PC-3 (cell line): ENCODE measurements around the gene FGFR2. TPM values are rescaled to one million over a fixed set of nuclear protein-coding genes. Genes with fewer than 3 reads are reported as not detected.

ENCODE experiments used
- ATAC-seq: fragments of 200-7000 bp; cut with Tn5 transposase; 2 replicates; pipeline ENCODE4 v1.9.1; 2020; ENCODE audit warnings: mild to moderate bottlenecking, moderate library complexity
- BruUV-seq: library from RNA; stranded (reverse); fragments of 400-500 nt; replicated peaks from 2 replicates; lab custom pipeline; 2021; lab: Mats Ljungman, UMichigan
- CTCF ChIA-PET: fragments of 300-600 bp; sonication (Branson Sonifier 250); formaldehyde crosslinking; loops from one replicate; lab custom pipeline; 2022; ENCODE audit warnings: antibody characterized with exemption; lab: Charles Lee
- POLR2A ChIA-PET: fragments of 300-600 bp; sonication (Branson Sonifier 250); formaldehyde crosslinking; loops from one replicate; lab custom pipeline; 2022; ENCODE audit warnings: antibody characterized with exemption; ENCODE audit not compliant: unreplicated experiment; lab: Charles Lee
- DNase-seq: peaks from one replicate; pipeline ENCODE4 v3.0.0-alpha.2; 2015
- H2AFZ ChIP-seq: fragments of 300-600 bp; sonication (generic); 2 replicates; pipeline ENCODE4 v1.6.0; 2016; ENCODE audit warnings: antibody characterized with exemption, low read length
- H3F3A ChIP-seq: fragments of 300-600 bp; sonication (generic); one replicate; pipeline ENCODE4 v1.6.0; 2017; ENCODE audit warnings: antibody characterized with exemption, low read length, control low read depth, mild to moderate bottlenecking; ENCODE audit not compliant: unreplicated experiment
- H3K27ac ChIP-seq: fragments of 300-600 bp; sonication (generic); 2 replicates; pipeline ENCODE4 v1.5.1; 2016; ENCODE audit warnings: mild to moderate bottlenecking, low read length
- H3K27me3 ChIP-seq: fragments of 300-600 bp; sonication (generic); 2 replicates; pipeline ENCODE4 v1.6.1; 2016; ENCODE audit warnings: low read length, mixed read lengths
- H3K36me3 ChIP-seq: fragments of 300-600 bp; sonication (generic); 2 replicates; pipeline ENCODE4 v1.6.1; 2016; ENCODE audit warnings: low read depth, mixed run types, low read length, mixed read lengths
- H3K4me1 ChIP-seq: fragments of 300-600 bp; sonication (generic); 2 replicates; pipeline ENCODE4 v1.5.1; 2016; ENCODE audit warnings: low read length; ENCODE audit not compliant: insufficient read depth
- H3K4me2 ChIP-seq: fragments of 300-600 bp; sonication (generic); 2 replicates; pipeline ENCODE4 v1.6.0; 2016; ENCODE audit warnings: low read length
- H3K4me3 ChIP-seq: fragments of 300-600 bp; sonication (generic); 2 replicates; pipeline ENCODE4 v1.5.1; 2016; ENCODE audit warnings: mild to moderate bottlenecking, low read length, mixed read lengths
- H3K79me2 ChIP-seq: fragments of 300-600 bp; sonication (generic); 2 replicates; pipeline ENCODE4 v1.6.1; 2017; ENCODE audit warnings: low read length, mixed read lengths
- H3K9ac ChIP-seq: fragments of 300-600 bp; sonication (generic); 2 replicates; pipeline ENCODE4 v1.6.0; 2016; ENCODE audit warnings: mild to moderate bottlenecking, low read length
- H3K9me2 ChIP-seq: fragments of 300-600 bp; sonication (generic); replicated peaks from 2 replicates; pipeline ENCODE4 v1.6.1; 2016; ENCODE audit warnings: mixed run types, low read length, mixed read lengths
- H3K9me3 ChIP-seq: fragments of 300-600 bp; sonication (generic); 2 replicates; pipeline ENCODE4 v1.6.1; 2016; ENCODE audit warnings: low read length, mixed read lengths
- H4K20me1 ChIP-seq: fragments of 300-600 bp; sonication (generic); 2 replicates; pipeline ENCODE4 v1.6.1; 2016; ENCODE audit warnings: low read length, mixed read lengths
- CTCF ChIP-seq: fragments of 300-600 bp; sonication (generic); conservative IDR thresholded peaks from 2 replicates; pipeline ENCODE4 v1.5.1; 2017; ENCODE audit warnings: antibody characterized with exemption, low read depth, mild to moderate bottlenecking, low read length
- EZH2 ChIP-seq: fragments of 300-600 bp; sonication (generic); IDR thresholded peaks from one replicate; pipeline ENCODE4 v1.6.1; 2017; ENCODE audit warnings: antibody characterized with exemption, mild to moderate bottlenecking, low read length; ENCODE audit not compliant: unreplicated experiment
- EZH2phosphoT487 ChIP-seq: fragments of 300-600 bp; sonication (generic); IDR thresholded peaks from 2 replicates; pipeline ENCODE4 v1.6.1; 2018; ENCODE audit warnings: mild to moderate bottlenecking, antibody characterized with exemption, low read length, borderline replicate concordance
- intact Hi-C: fragments of 100-400 bp; cut with micrococcal nuclease; formaldehyde crosslinking; loops from 2 replicates; pipeline ENCODE4 v1.9.0; 2023
- total RNA-seq: library from RNA; depleted of rRNA; stranded (reverse); fragments of >200 nt; gene quantifications from 2 replicates; pipeline ENCODE4 v1.2.3, GENCODE V29; 2014

FGFR2 gene
- total RNA-seq, 1 experiment from 2014 or later, result 0.36 TPM

- POLR2A ChIA-PET, result no interaction called here
- Histone ChIP-seq H3K79me2 (no peaks in the 10 kb centered on the region), H3K4me1 (no peaks in the 10 kb centered on the region), H3K36me3 (no peaks in the 10 kb centered on the region), H3K4me3 (no peak overlapping the region), H3K9ac (no peak overlapping the region), H3K27ac (no peak overlapping the region), H3K27me3 (peaks cover 71% of the 10 kb centered on the region), H3K9me3 (no peaks in the 10 kb centered on the region), H3F3A (no peaks in the 10 kb centered on the region), H3K9me2 (no peaks in the 10 kb centered on the region), H4K20me1 (no peaks in the 10 kb centered on the region), H3K4me2 (no peak overlapping the region), H2AFZ (no peak overlapping the region)
- intact Hi-C loops, result no loop called here
- no peak for DNase-seq
- no peak for TF ChIP-seq CTCF
- no peak for TF ChIP-seq EZH2
- TF ChIP-seq EZH2phosphoT487, result no peak
- CTCF ChIA-PET, result interaction anchor here (0.5 kb wide), 1 partner anchor 64 kb away, joined by 3 read pairs; no protein-coding TSS in a partner anchor
- no peak for ATAC-seq
- BruUV-seq, result no TSS peak
Observed at GRCh38 chr10:121527690-121528089, 70.6 kb downstream of the FGFR2 start.

DNA sequence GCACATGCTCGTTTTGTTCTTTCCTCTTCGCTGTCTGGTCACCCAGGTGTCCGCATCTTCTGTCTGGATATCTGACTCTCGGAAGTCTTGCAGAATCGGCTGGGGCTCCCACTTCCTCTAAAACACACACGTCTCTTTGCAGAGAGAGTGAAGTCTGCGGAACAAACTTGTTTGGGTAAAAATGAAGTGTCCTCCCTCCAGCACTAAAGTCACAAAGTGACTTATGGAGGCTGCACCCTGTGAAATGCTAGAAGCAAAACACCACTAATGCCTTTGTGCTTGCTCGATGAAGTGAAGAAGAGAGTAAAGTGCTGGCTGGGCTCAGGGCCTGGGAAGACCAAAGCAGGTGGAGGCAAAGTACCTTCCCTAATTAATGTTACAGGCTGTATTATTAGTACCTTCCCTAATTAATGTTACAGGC is 71.4 kb downstream of the FGFR2 start:
- H3K9me2 ChIP-seq, result no peaks in the 10 kb centered on the region
- H3K27me3 ChIP-seq, result peaks cover 70% of the 10 kb centered on the region
- no peaks in the 10 kb centered on the region for H3K79me2 ChIP-seq
- DNase-seq, result no peak
- no peak for ATAC-seq
- ChIA-PET CTCF (no interaction called here), POLR2A (no interaction called here)
- BruUV-seq, result no TSS peak
- H3K4me1 ChIP-seq, result no peaks in the 10 kb centered on the region
- H3K27ac ChIP-seq, result no peak overlapping the region
- no peak overlapping the region for H3K4me3 ChIP-seq
- H3K9ac ChIP-seq, result no peak overlapping the region
- no peak overlapping the region for H2AFZ ChIP-seq
- H3K9me3 ChIP-seq, result no peaks in the 10 kb centered on the region
- H3K36me3 ChIP-seq, result no peaks in the 10 kb centered on the region
- no peak for TF ChIP-seq CTCF
- no peak for TF ChIP-seq EZH2
- TF ChIP-seq EZH2phosphoT487, result no peak
- no peaks in the 10 kb centered on the region for H4K20me1 ChIP-seq
- H3F3A ChIP-seq, result no peaks in the 10 kb centered on the region
- no peak overlapping the region for H3K4me2 ChIP-seq
- intact Hi-C loops, result no loop called here

DNA sequence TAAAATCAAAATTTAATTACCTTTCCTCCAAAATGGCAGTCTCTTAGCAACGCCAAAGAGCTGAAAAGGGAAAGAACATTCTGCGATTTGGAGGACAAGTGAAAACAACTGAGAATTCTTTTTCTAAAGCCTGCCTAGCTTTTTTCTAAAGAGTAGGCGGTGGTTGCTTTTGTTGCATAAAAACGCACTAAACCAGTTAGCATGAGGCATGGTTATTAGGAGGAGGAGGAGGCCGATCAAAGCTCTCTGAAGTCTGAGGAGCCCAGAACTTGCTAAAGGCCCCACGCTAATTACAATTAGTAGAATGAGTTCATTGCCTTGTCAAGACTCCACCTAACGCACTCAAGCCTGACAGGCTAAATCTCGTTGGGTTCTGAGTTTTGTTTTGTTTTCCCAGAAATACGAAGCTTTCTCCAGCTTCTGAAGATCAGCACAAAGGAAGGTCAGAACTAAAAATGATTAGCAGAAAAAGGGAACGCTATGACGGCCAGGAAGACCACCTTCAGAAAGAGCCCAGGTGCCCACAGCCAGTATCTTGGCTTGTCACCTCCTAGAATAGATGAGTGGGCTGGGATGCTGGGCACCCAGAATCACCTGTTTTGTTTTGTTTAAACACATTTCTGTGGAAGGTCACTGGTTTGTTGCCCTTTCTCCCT is 72.0 kb downstream of the FGFR2 start:
- Histone ChIP-seq H3K9me2 (no peaks in the 10 kb centered on the region), H2AFZ (no peak overlapping the region), H3K79me2 (no peaks in the 10 kb centered on the region), H3K36me3 (no peaks in the 10 kb centered on the region), H3K9ac (no peak overlapping the region), H3K27me3 (peaks cover 65% of the 10 kb centered on the region), H3K4me3 (no peak overlapping the region), H4K20me1 (no peaks in the 10 kb centered on the region), H3F3A (no peaks in the 10 kb centered on the region), H3K4me2 (no peak overlapping the region), H3K27ac (no peak overlapping the region), H3K9me3 (no peaks in the 10 kb centered on the region), H3K4me1 (no peaks in the 10 kb centered on the region)
- no peak for TF ChIP-seq EZH2phosphoT487
- no peak for TF ChIP-seq CTCF
- TF ChIP-seq EZH2, result no peak
- ATAC-seq (no peak), DNase-seq (no peak)
- BruUV-seq, result no TSS peak
- intact Hi-C loops, result no loop called here
- POLR2A ChIA-PET, result no interaction called here
- CTCF ChIA-PET, result no interaction called here
